NOMO-1 treated with DMSO at 0.1 percent for 48 hours (cell line): ENCODE results near the gene SPOCK3.
"Not testable (repeated sequence)": the region's sequence is repeated elsewhere in the genome, so short reads cannot be mapped to it uniquely, and the experiment has no call there.

Experiments used
- DNase-seq: peaks from one replicate; lab custom pipeline; 2025; ENCODE audit not compliant: unreplicated experiment; lab: John Stamatoyannopoulos, UW

The SPOCK3 gene

GRCh38 chr4:167234316-167234881 is at the start of gene SPOCK3:
SPOCK3 (minus strand) TSS chr4:167234494.
- no peak for DNase-seq

GRCh38 chr4:167282171-167282864 is 48.0 kb upstream of the SPOCK3 start:
- DNase-seq: no peak

DNA sequence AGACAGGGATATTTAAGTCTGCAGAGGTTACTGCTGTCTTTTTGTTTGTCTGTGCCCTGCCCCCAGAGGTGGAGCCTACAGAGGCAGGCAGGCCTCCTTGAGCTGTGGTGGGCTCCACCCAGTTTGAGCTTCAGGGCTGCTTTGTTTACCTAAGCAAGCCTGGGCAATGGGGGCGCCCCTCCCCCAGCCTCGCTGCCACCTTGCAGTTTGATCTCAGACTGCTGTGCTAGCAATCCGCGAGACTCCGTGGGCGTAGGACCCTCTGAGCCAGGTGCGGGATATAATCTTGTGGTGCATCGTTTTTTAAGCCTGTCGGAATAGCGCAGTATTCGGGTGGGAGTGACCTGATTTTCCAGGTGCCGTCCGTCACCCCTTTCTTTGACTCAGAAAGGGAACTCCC is 47.3 kb upstream of the SPOCK3 start:
- DNase-seq: not testable (repeated sequence)

DNA sequence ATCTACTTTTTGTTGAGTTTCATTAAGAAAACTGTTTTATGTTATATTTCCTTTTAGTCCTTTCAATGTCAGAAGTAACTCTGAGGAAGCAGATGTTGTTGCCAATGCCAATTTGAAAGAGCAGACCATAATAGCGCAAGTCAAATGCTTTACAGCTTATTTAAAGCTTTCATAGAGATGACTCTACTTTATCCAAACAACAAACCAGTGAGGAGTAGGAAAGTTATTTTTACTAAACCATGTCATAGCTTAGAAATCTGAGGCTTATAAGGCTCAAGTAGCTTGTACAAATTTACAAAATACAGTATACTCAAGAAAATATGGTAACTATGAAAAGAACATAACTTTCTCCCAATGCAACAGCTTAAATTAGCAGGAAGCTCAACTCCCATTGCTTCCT is 40.1 kb upstream of the SPOCK3 start:
- DNase-seq: no peak

- no peak for DNase-seq
These were observed 30.9 kb upstream of the SPOCK3 start for GRCh38 chr4:167265231-167265630.

GRCh38 chr4:167248271-167248670 is 14.0 kb upstream of the SPOCK3 start:
- DNase-seq: no peak

GRCh38 chr4:167239627-167240026 is 5.3 kb upstream of the SPOCK3 start:
- no peak for DNase-seq

DNA sequence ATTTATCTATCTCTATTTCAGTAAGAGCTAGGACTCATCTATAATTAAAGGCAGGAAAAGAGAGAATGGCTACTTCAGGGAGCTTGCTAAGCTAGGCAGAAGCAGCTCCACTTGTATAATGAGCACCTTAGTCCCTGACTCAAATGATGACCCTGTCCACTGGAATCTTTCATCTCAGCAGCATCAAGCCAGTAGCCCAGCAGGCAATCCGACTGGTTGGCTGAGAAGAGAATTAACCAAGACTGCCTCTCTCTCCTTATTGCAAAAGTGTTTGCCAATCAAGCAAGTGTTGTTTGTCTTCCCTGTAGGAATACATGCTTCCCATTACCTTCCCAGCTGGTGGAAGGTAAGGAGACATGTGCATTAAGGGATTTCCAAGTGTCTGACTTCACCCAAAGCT is 3.9 kb upstream of the SPOCK3 start:
- DNase-seq: no peak

GRCh38 chr4:167233685-167234315 is 494 bp downstream of the SPOCK3 start:
- peak; percentile 25 for DNase-seq

DNA sequence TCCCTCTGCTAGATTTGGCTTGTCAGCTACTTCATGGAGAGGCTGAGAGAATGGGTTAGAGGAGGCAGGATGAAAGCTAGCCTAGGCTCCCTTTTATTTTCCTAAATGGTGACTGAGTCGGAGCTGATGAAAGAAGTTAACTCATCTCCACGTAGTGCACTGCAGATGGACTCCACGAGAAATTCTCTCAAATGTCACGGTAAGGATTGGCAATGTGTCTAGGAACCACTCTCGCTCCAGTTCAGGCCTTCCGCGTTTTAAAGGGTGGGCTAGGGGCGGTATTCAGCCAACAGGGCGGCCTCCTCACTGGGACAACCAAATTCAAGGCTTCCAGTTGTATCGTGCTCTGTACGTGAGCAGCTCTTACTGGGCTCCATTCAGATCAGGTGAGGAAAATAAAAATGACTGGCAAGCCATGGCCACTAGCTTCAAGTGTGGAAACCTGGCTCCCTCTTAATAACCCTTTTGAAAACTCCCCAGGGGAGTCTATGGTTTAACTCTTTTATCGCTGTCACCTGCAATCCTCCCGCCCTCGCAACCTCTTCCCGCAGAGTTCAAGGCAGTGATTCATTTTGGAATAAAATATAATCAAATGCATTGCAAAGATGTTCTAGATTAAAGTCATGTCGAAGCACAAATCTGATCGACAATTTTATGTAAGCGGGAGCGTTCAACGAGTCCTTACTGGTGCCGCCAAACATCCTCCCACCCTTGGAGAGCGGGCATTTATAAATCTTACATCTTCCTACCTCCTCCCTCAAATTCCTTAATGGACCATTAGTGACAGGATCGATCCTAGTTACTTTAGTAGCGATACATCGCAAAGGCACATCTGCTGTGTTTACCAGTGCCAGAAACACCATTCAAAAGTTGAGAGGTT is 1.2 kb downstream of the SPOCK3 start:
- DNase-seq: no peak

DNA sequence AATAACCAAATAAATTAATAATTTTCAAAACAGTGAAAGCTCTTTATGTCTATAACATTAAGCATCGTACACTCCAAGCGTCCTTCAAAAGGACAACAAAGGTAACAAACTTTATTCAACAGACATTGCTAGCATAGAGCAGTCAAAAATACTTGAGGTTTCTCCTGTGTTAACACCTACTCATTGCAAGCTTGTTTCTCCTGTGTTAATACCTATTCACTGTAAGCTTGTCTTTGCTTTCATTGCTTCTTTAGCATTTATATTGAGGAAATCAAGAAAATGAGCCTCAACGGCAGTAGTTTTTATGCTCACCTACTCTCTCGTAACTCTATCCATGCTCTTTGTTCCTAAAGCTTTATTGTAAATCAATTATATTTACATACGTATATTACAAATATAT is 3.5 kb downstream of the SPOCK3 start:
- DNase-seq: no peak

DNA sequence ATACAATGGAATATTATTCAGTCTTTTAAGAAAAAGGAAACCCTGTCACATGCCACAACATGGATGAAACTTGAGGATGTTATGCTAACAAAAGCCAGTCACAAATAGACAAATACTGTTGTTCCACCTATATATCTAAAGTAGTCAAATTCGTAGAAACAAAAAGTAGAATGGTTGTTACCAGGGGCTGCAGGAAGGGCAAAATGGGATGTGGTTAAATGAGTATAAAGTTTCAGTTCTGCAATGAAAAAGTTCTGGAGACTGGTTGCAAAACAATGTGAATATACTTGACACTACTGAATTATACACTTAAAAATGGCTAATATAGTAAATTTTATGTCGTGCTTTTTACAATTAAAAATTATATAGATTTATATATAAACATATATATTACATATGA is 12.2 kb downstream of the SPOCK3 start:
- DNase-seq: peak; percentile 93

- no peak for DNase-seq
These were observed 13.2 kb downstream of the SPOCK3 start for GRCh38 chr4:167221084-167221483.

DNA sequence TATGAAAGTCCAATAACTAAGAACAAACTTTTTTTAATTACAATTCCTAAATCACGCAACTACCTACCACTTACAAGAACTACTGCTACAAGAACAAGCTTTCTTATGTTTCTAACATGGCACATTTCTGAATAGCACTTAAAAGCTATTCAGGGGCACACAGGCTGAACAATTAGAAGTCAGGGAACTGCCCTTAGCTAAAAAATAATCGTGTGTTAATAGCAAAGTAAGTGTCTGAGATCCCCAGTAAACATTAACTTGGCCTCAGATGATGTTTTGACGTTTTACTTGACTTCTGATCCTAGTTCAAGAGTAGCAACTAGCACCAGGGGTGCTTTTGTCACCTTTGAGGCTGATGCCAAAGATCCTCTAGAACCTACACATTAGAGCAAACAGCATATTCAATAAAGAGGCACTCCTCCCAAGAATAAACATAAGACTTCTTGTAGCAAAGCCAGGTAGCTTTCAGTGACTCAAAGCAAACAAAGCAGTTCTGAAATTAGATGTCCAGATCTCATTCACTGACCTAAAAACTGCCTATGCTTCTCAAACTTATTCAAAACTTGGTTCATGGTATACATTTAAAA is 16.2 kb downstream of the SPOCK3 start:
- DNase-seq: no peak

DNA sequence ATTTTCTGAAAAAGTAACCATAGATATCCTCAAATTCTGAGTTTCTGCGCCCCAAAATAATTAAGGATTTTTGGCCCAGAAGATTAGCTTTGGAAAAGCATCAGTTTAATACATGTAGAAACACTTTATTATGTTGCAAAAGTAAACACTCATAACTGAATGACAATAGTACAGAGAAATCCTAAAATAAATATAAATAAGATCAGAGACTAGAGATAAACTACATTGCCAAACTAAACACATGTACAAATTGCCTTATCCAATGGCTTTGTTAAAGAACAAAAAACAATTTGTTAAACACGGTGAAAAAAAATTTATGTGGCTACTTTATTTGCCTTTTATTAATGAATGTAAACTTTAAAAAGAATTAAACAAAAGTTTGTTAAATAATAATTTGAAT is 17.5 kb downstream of the SPOCK3 start:
- DNase-seq: no peak

DNA sequence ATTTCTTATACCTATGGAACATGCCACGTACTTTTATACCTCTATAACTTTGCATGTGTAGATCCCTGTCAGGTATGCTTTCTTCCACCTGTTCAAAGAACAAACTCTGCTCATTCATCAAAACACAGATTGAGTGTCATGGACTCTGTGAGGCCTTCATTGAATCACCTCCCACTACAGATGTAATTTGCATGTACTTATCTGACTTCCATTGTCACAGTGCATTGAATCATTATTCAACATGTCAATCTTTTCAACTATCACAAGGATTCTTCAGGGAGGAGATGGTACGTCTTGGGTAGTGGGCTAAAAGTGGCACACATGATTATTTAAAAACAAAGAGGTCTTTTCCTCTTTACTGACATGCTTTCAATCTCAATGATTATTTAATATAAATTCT is 24.1 kb downstream of the SPOCK3 start:
- DNase-seq: no peak

DNA sequence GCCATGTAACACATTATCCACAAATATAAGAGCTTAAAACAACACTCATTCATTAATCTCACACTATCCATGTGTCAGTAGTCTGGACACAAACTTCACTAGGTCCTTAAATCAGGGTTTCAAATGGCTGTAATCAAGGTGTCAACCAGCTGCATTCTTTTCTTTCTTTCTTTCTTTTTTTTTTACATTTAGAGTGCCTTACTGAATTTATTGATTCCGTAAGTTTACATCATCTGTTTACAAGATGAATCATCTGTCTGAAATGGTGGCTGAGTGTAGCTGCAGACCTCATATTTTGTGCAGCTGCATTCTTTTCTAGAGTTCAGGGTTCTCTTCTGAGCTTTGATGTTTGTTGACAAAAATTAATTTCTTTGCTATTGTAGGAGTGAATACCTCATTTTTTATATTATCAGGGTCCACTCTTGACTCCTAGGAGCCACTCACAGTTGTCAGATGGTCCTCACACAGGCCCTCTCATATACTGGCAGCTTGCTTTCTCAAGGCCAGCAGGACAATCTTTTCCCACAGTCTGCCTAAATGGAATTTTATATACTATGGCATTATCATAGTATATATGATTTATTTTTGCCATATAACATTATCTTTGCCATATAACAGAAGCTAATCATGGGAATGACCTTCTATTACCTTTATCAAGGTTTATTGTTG is 37.8 kb downstream of the SPOCK3 start:
- no peak for DNase-seq

DNA sequence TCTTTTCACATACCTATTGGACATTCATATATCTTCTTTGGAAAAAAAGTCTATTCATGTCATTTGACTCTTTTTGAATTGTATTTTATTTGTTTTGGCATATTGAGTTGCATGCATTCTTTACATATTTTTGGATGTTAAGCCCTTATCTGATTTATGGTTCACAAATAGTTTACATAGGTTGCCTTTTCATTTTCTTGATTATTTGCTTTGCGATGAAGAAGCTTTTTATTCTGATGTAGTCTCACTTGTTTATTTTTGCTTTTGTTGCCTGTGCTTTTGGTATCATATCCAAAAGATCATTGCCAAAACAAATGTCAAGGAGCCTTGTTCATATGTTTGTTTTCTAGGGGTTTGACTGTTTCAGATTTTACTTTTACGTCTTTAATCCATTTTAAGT is 43.9 kb downstream of the SPOCK3 start:
- no peak for DNase-seq

DNA sequence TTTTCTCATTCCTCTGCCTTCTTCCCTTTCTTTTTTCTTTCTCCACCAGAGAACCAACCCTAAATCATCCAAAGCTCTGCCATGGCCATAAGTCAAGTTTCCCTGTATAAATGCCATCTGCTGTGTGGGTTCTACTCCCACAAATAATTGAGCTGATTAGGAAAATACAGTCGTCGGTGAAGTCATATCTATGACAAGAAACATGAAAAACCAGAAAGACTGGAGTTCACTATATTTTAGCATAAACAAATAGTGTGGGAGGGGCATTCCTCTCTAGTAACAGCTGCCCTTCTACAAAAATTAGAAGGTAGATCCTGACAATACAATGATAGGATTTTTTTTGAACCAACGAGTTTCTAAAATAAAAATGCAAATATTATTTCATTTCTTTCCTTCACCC is 48.8 kb downstream of the SPOCK3 start:
- no peak for DNase-seq

- DNase-seq: no peak
These were observed 51.3 kb downstream of the SPOCK3 start for GRCh38 chr4:167183036-167183435.

DNA sequence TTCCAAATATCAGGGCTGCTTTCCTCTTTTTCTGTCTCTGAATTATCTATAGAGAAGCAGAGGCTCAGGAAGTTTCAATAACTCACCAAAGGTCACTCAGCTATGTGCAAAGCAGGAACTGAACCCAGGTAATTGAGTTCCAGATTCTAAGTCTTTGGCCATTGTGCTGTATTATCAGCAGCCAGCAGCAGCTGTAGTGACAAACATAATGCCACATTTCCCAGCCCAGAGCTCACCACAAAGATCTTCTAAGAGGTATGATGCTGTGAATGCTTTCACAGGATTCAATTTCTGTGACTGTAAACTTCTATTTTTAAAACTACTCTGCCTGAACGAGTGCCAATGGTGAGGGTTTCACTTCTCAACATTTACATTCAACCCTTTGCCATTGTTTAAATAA is 56.4 kb downstream of the SPOCK3 start:
- DNase-seq: no peak
